ENCODE data around the gene LANCL3.
"Not testable (repeated sequence)": the region's sequence is repeated elsewhere in the genome, so short reads cannot be mapped to it uniquely, and the experiment has no call there.

Gene LANCL3

GRCh38 chrX:37571426-37572107, at the start of gene LANCL3:
Gene LANCL3, plus strand, starts transcription at chrX:37571661. Its CDS starts 210 bp downstream, at chrX:37571871.
- not testable (repeated sequence) for DNase-seq

- DNase-seq = not testable (repeated sequence)
These were observed 47.8 kb upstream of the LANCL3 start for GRCh38 chrX:37523673-37524072.

GRCh38 chrX:37541991-37542390, 29.5 kb upstream of the LANCL3 start:
- no peak for DNase-seq

- no peak for DNase-seq
These were observed 28.7 kb upstream of the LANCL3 start for GRCh38 chrX:37542791-37543190.

GRCh38 chrX:37543324-37543723, 28.1 kb upstream of the LANCL3 start:
- DNase-seq = no peak

GRCh38 chrX:37544531-37544930, 26.9 kb upstream of the LANCL3 start:
- not testable (repeated sequence) for DNase-seq

- DNase-seq = no peak
These were observed 26.4 kb upstream of the LANCL3 start for GRCh38 chrX:37545066-37545465.

GRCh38 chrX:37549619-37550018, 21.8 kb upstream of the LANCL3 start:
- DNase-seq = not testable (repeated sequence)

GRCh38 chrX:37553476-37553875, 18.0 kb upstream of the LANCL3 start:
- DNase-seq = no peak

GRCh38 chrX:37565254-37565653, 6.2 kb upstream of the LANCL3 start:
- not testable (repeated sequence) for DNase-seq

GRCh38 chrX:37570349-37570748, 1.1 kb upstream of the LANCL3 start:
- not testable (repeated sequence) for DNase-seq

- not testable (repeated sequence) for DNase-seq
These were observed 687 bp downstream of the LANCL3 start for GRCh38 chrX:37572108-37572587.

- DNase-seq = not testable (repeated sequence)
These were observed 1.7 kb downstream of the LANCL3 start for GRCh38 chrX:37573121-37573520.

- DNase-seq = no peak
These were observed 6.6 kb downstream of the LANCL3 start for GRCh38 chrX:37578045-37578444.

GRCh38 chrX:37580080-37580479, 8.6 kb downstream of the LANCL3 start:
- DNase-seq = no peak

GRCh38 chrX:37587337-37587736, 15.9 kb downstream of the LANCL3 start:
- not testable (repeated sequence) for DNase-seq

- no peak for DNase-seq
These were observed 18.6 kb downstream of the LANCL3 start for GRCh38 chrX:37590047-37590446.

- no peak for DNase-seq
These were observed 23.4 kb downstream of the LANCL3 start for GRCh38 chrX:37594755-37595382.

GRCh38 chrX:37599729-37600128, 28.3 kb downstream of the LANCL3 start:
- no peak for DNase-seq

GRCh38 chrX:37603938-37604409, 32.5 kb downstream of the LANCL3 start:
- no peak for DNase-seq

- no peak for DNase-seq
These were observed 35.8 kb downstream of the LANCL3 start for GRCh38 chrX:37607243-37607642.

GRCh38 chrX:37608156-37608555, 36.7 kb downstream of the LANCL3 start:
- no peak for DNase-seq

- no peak for DNase-seq
These were observed 38.3 kb downstream of the LANCL3 start for GRCh38 chrX:37609727-37610126.

GRCh38 chrX:37613933-37614332, 42.5 kb downstream of the LANCL3 start:
- no peak for DNase-seq

All from stimulated activated naive CD4-positive, alpha-beta T cell treated with Interleukin-2 at 50 U/mL for 16 hours (primary cell).